HG03039 (cell line): ENCODE data around the gene KLHL15.
"Not testable (repeated sequence)": the region's sequence is repeated elsewhere in the genome, so short reads cannot be mapped to it uniquely, and the experiment has no call there.

Source experiments
- ATAC-seq: cut with Tn5 transposase; IDR thresholded peaks from one replicate; pipeline ENCODE4 v1.9.1; 2021; ENCODE audit warnings: mild to moderate bottlenecking, moderate library complexity; ENCODE audit not compliant: unreplicated experiment

The KLHL15 gene

GRCh38 chrX:24018809-24019208 lies 8.2 kb downstream of the KLHL15 start:
- no peak for ATAC-seq

- no peak for ATAC-seq
These were observed 9.3 kb downstream of the KLHL15 start for GRCh38 chrX:24017674-24018073.

GRCh38 chrX:24014388-24015018 lies 12.5 kb downstream of the KLHL15 start:
- ATAC-seq: no peak

- ATAC-seq: no peak
These were observed 14.7 kb downstream of the KLHL15 start for GRCh38 chrX:24012266-24012665.

- no peak for ATAC-seq
These were observed 21.1 kb downstream of the KLHL15 start for GRCh38 chrX:24005867-24006266.

- ATAC-seq: no peak
These were observed 22.0 kb downstream of the KLHL15 start for GRCh38 chrX:24005028-24005427.

GRCh38 chrX:24002792-24003191 lies 24.2 kb downstream of the KLHL15 start:
- ATAC-seq: no peak

- ATAC-seq: no peak
These were observed 24.8 kb downstream of the KLHL15 start for GRCh38 chrX:24002167-24002566.

GRCh38 chrX:23999671-24000070 lies 27.3 kb downstream of the KLHL15 start:
- ATAC-seq: no peak

- no peak for ATAC-seq
These were observed 33.9 kb downstream of the KLHL15 start for GRCh38 chrX:23993012-23993633.

- no peak for ATAC-seq
These were observed 34.6 kb downstream of the KLHL15 start for GRCh38 chrX:23992431-23992830.

GRCh38 chrX:23990455-23990854 lies 36.5 kb downstream of the KLHL15 start:
- no peak for ATAC-seq

GRCh38 chrX:23989689-23990088 lies 37.3 kb downstream of the KLHL15 start:
- no peak for ATAC-seq

GRCh38 chrX:23982891-23983290 lies 44.1 kb downstream of the KLHL15 start:
- no peak for ATAC-seq

GRCh38 chrX:23981711-23982110 lies 45.3 kb downstream of the KLHL15 start:
- ATAC-seq: no peak

GRCh38 chrX:23981222-23981621 lies 45.8 kb downstream of the KLHL15 start:
- ATAC-seq: no peak

GRCh38 chrX:23980011-23980441 lies 47.0 kb downstream of the KLHL15 start:
- no peak for ATAC-seq

GRCh38 chrX:23978491-23978890 lies 48.5 kb downstream of the KLHL15 start:
- ATAC-seq: no peak

- ATAC-seq: not testable (repeated sequence)
These were observed 61.4 kb downstream of the KLHL15 start for GRCh38 chrX:23965630-23966029.

GRCh38 chrX:23964191-23964590 lies 62.8 kb downstream of the KLHL15 start:
- no peak for ATAC-seq

GRCh38 chrX:23959781-23960180 lies 67.2 kb downstream of the KLHL15 start:
- ATAC-seq: no peak

GRCh38 chrX:23954396-23954795 lies 72.6 kb downstream of the KLHL15 start:
- no peak for ATAC-seq

- no peak for ATAC-seq
These were observed 73.1 kb downstream of the KLHL15 start for GRCh38 chrX:23953908-23954269.
